NCI-H146 treated with DMSO at 0.1 percent for 48 hours (cell line): Measurements from ENCODE around the gene INTS15.

ENCODE experiments used
- DNase-seq: peaks from one replicate; lab custom pipeline; 2025; ENCODE audit not compliant: unreplicated experiment; lab: John Stamatoyannopoulos, UW

Gene INTS15

DNA sequence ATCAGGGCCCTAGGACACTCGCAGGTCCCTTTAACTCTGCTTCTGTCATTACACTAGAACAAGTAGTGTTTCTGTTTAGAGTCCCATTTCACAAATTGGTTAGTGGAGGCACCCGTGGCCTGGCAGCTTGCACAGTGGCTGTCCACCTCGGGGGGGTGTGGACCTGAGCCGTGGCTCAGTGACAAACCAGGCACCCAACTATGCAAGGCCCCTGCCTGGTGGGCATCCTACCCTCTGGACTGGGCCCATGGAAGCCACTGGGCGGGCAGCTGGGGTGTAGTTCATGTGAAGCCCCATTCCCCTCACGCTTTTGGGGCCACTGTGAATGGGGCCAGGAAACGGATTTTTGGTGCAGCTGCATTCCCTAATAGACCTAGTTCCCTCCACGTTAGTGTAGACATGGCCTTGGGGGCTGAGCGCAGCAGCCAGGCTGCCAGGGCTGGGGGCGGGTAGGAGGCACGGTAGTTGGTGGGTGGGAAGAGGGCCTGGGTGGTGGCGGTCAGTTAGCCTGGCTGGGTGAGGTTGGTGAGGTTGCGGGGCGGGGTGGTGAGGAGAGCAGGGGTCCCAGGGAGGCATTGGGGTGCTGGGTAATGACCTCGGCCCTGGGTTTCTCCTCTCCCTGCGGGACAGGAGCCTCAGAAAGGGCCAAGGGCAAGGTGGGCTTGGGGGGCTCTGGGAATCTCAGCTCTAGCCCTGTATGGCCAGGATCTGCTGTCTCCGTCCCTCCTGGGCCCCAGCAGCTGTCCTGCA, 66.0 kb downstream of the INTS15 start:
- DNase-seq: no peak

- DNase-seq: no peak
Observed at GRCh38 chr7:6656413-6656812, 66.6 kb downstream of the INTS15 start.
